Measurements from ENCODE around the gene TSC22D1. TPM values are rescaled to one million over a fixed set of nuclear protein-coding genes. Genes with fewer than 3 reads are reported as not detected.

TSC22D1 gene
- polyA plus RNA-seq, 1 donor from 2014 or later: 355 TPM

GRCh38 chr13:44407379-44407778 lies 168.8 kb downstream of the TSC22D1 start:
- no peak for TF ChIP-seq EP300 (conservative IDR thresholded peaks at IDR 0.05; ENCODE audit: poor library complexity, severe bottlenecking)
- H3K36me3 ChIP-seq (ENCODE audit: insufficient read depth, low read length): no peaks in the 10 kb centered on the region
- no peaks in the 10 kb centered on the region for H3K9me3 ChIP-seq (ENCODE audit: low read length)
- H4K20me1 ChIP-seq (ENCODE audit: insufficient read depth): no peaks in the 10 kb centered on the region
- no peak overlapping the region for H3K27ac ChIP-seq (ENCODE audit: low read length)
- no peaks in the 10 kb centered on the region for H3K79me2 ChIP-seq (replicated peaks; ENCODE audit: insufficient read depth, low read length)
- H3F3A ChIP-seq (ENCODE audit: insufficient read depth, low read length, poor library complexity, severe bottlenecking): no peaks in the 10 kb centered on the region
- no peak overlapping the region for H3K4me3 ChIP-seq (ENCODE audit: low read length)
- H3K27me3 ChIP-seq (ENCODE audit: insufficient read depth, low read depth, low read length): no peaks in the 10 kb centered on the region
- no peaks in the 10 kb centered on the region for H3K9me2 ChIP-seq (ENCODE audit: insufficient read depth, low read length)
- no peak overlapping the region for H3K9ac ChIP-seq (ENCODE audit: low read length)
- no peak overlapping the region for H3K4me2 ChIP-seq (ENCODE audit: low read length)
- H2AFZ ChIP-seq (ENCODE audit: low read depth, low read length): no peak overlapping the region

GRCh38 chr13:44406617-44407016 lies 169.5 kb downstream of the TSC22D1 start:
- no peak overlapping the region for H3K4me3 ChIP-seq (ENCODE audit: low read length)
- H3K27me3 ChIP-seq (ENCODE audit: insufficient read depth, low read depth, low read length): no peaks in the 10 kb centered on the region
- no peaks in the 10 kb centered on the region for H3K9me2 ChIP-seq (ENCODE audit: insufficient read depth, low read length)
- TF ChIP-seq POLR2AphosphoS5 (IDR thresholded peaks at IDR 0.05) (no peak), MXI1 (conservative IDR thresholded peaks at IDR 0.05; ENCODE audit: poor library complexity, severe bottlenecking) (no peak), EP300 (conservative IDR thresholded peaks at IDR 0.05; ENCODE audit: poor library complexity, severe bottlenecking) (no peak), REST (IDR thresholded peaks at IDR 0.05; ENCODE audit: borderline replicate concordance) (no peak), SMC3 (conservative IDR thresholded peaks at IDR 0.05; ENCODE audit: poor library complexity) (no peak), RAD21 (conservative IDR thresholded peaks at IDR 0.05) (no peak), EZH2 (IDR thresholded peaks at IDR 0.05; ENCODE audit: borderline replicate concordance, insufficient read depth, low read length, poor library complexity, severe bottlenecking) (no peak), CTCF (IDR thresholded peaks at IDR 0.05; ENCODE audit: poor library complexity, severe bottlenecking) (no peak), TAF1 (IDR thresholded peaks at IDR 0.05; ENCODE audit: low read depth) (no peak)
- no peaks in the 10 kb centered on the region for H3K79me2 ChIP-seq (replicated peaks; ENCODE audit: insufficient read depth, low read length)
- no peaks in the 10 kb centered on the region for H3K36me3 ChIP-seq (ENCODE audit: insufficient read depth, low read length)
- H3K27ac ChIP-seq (ENCODE audit: low read length): no peak overlapping the region
- no peak overlapping the region for H3K9ac ChIP-seq (ENCODE audit: low read length)
- no peak overlapping the region for H2AFZ ChIP-seq (ENCODE audit: low read depth, low read length)
- H4K20me1 ChIP-seq (ENCODE audit: insufficient read depth): no peaks in the 10 kb centered on the region
- no peak overlapping the region for H3K4me2 ChIP-seq (ENCODE audit: low read length)
- no peaks in the 10 kb centered on the region for H3F3A ChIP-seq (ENCODE audit: insufficient read depth, low read length, poor library complexity, severe bottlenecking)
- H3K9me3 ChIP-seq (ENCODE audit: low read length): no peaks in the 10 kb centered on the region

Data from neural cell (in vitro differentiated cells).